Measurements from ENCODE around the gene ACCS.

Gene ACCS

GRCh38 chr11:44031549-44031948, 34.5 kb upstream of the ACCS start:
- no peak for DNase-seq (ENCODE audit: low read depth)
- no peak overlapping the region for H3K4me3 ChIP-seq (ENCODE audit: low read depth, low read length)
- no peak for TF ChIP-seq CTCF (conservative IDR thresholded peaks at IDR 0.05; ENCODE audit: low read depth, low read length)

- DNase-seq (ENCODE audit: low read depth): peak; percentile 73
- H3K4me3 ChIP-seq (ENCODE audit: low read depth, low read length): no peak overlapping the region
- TF ChIP-seq CTCF (conservative IDR thresholded peaks at IDR 0.05; ENCODE audit: low read depth, low read length): no peak
Measured at GRCh38 chr11:44032299-44033085, 33.6 kb upstream of the ACCS start.

GRCh38 chr11:44033411-44033850, 32.6 kb upstream of the ACCS start:
- no peak for TF ChIP-seq CTCF (conservative IDR thresholded peaks at IDR 0.05; ENCODE audit: low read depth, low read length)
- no peak overlapping the region for H3K4me3 ChIP-seq (ENCODE audit: low read depth, low read length)
- DNase-seq (ENCODE audit: low read depth): no peak

- no peak for DNase-seq (ENCODE audit: low read depth)
- no peak overlapping the region for H3K4me3 ChIP-seq (ENCODE audit: low read depth, low read length)
- no peak for TF ChIP-seq CTCF (conservative IDR thresholded peaks at IDR 0.05; ENCODE audit: low read depth, low read length)
Measured at GRCh38 chr11:44033856-44034255, 32.2 kb upstream of the ACCS start.

- TF ChIP-seq CTCF (conservative IDR thresholded peaks at IDR 0.05; ENCODE audit: low read depth, low read length): no peak
- H3K4me3 ChIP-seq (ENCODE audit: low read depth, low read length): no peak overlapping the region
- no peak for DNase-seq (ENCODE audit: low read depth)
Measured at GRCh38 chr11:44034639-44035038, 31.4 kb upstream of the ACCS start.

- peak; percentile 95 for DNase-seq (ENCODE audit: low read depth)
- H3K4me3 ChIP-seq (ENCODE audit: low read depth, low read length): no peak overlapping the region
- peak; percentile 95 for TF ChIP-seq CTCF (conservative IDR thresholded peaks at IDR 0.05; ENCODE audit: low read depth, low read length)
Measured at GRCh38 chr11:44036811-44037657, 29.0 kb upstream of the ACCS start.

All from choroid plexus epithelial cell (primary cell).